ENCODE measurements around the gene TMPRSS6. TPM values are rescaled to one million over a fixed set of nuclear protein-coding genes. Genes with fewer than 3 reads are reported as not detected.

TMPRSS6 gene
- total RNA-seq, 1 donor from 2014 or later, result 2.7 TPM

- intact Hi-C loops (cut with micrococcal nuclease), result no loop called here
These were observed 76.7 kb downstream of the TMPRSS6 start for GRCh38 chr22:37032535-37033460.

GRCh38 chr22:37032134-37032534 is 77.4 kb downstream of the TMPRSS6 start:
- intact Hi-C loops (cut with micrococcal nuclease), result no loop called here

- intact Hi-C loops (cut with micrococcal nuclease), result no loop called here
These were observed 78.8 kb downstream of the TMPRSS6 start for GRCh38 chr22:37030560-37031281.

GRCh38 chr22:37028692-37029674 is 80.5 kb downstream of the TMPRSS6 start:
- intact Hi-C loops (cut with micrococcal nuclease), result no loop called here

- intact Hi-C loops (cut with micrococcal nuclease), result no loop called here
These were observed 82.0 kb downstream of the TMPRSS6 start for GRCh38 chr22:37027556-37027955.

- intact Hi-C loops (cut with micrococcal nuclease), result no loop called here
These were observed 83.2 kb downstream of the TMPRSS6 start for GRCh38 chr22:37026325-37026724.

- intact Hi-C loops (cut with micrococcal nuclease), result no loop called here
These were observed 83.9 kb downstream of the TMPRSS6 start for GRCh38 chr22:37025500-37026070.

GRCh38 chr22:37024339-37025157 is 85.0 kb downstream of the TMPRSS6 start:
- intact Hi-C loops (cut with micrococcal nuclease), result loop anchor here (5.0 kb wide), 1 partner anchor 167 kb away; no protein-coding TSS in a partner anchor

GRCh38 chr22:37023743-37024338 is 85.7 kb downstream of the TMPRSS6 start:
- intact Hi-C loops (cut with micrococcal nuclease), result loop anchor here (5.0 kb wide), 1 partner anchor 167 kb away; no protein-coding TSS in a partner anchor

- intact Hi-C loops (cut with micrococcal nuclease), result loop anchor here (5.0 kb wide), 1 partner anchor 165 kb away; no protein-coding TSS in a partner anchor
These were observed 86.8 kb downstream of the TMPRSS6 start for GRCh38 chr22:37022483-37023337.

- intact Hi-C loops (cut with micrococcal nuclease), result loop anchor here (2.0 to 5.0 kb wide), 2 partner anchors 165 to 245 kb away; partner anchors contain the start of gene IFT27
These were observed 87.6 kb downstream of the TMPRSS6 start for GRCh38 chr22:37021710-37022482.

- intact Hi-C loops (cut with micrococcal nuclease), result loop anchor here (2.0 to 5.0 kb wide), 2 partner anchors 164 to 244 kb away; partner anchors contain the start of gene IFT27
These were observed 88.5 kb downstream of the TMPRSS6 start for GRCh38 chr22:37021041-37021440.

GRCh38 chr22:37020192-37020479 is 89.4 kb downstream of the TMPRSS6 start:
- intact Hi-C loops (cut with micrococcal nuclease), result loop anchor here (2.0 to 5.0 kb wide), 2 partner anchors 163 to 243 kb away; partner anchors contain the start of gene IFT27

- intact Hi-C loops (cut with micrococcal nuclease), result loop anchor here (1.0 to 5.0 kb wide), 3 partner anchors 162 to 243 kb away; partner anchors contain the start of gene IFT27
These were observed 90.0 kb downstream of the TMPRSS6 start, which contains the start of the genes MPST and TST for GRCh38 chr22:37019309-37020191. MPST (plus strand) TSS chr22:37019742; CDS start chr22:37019837, 95 bp downstream. TST (minus strand) TSS chr22:37019447; CDS start chr22:37018732, 715 bp downstream.

GRCh38 chr22:37018815-37019308 is 90.7 kb downstream of the TMPRSS6 start:
- intact Hi-C loops (cut with micrococcal nuclease), result loop anchor here (1.0 kb wide), 1 partner anchor 179 kb away; no protein-coding TSS in a partner anchor

Data from T-helper 1 cell treated with Interleukin-12 subunit alpha and Interleukin-12 subunit beta and Interleukin-4 antibody, amounts not matched to agents 30 ng/mL and 1 ng/mL, for 36 hours (primary cell).